Measurements from ENCODE around the gene CDK11B.
"Not testable (repeated sequence)": the region's sequence is repeated elsewhere in the genome, so short reads cannot be mapped to it uniquely, and the experiment has no call there.

Gene CDK11B

GRCh38 chr1:1599935-1600860 is 58.6 kb downstream of the CDK11B start, which contains the start of gene FNDC10:
TSS of gene FNDC10 (minus strand) at chr1:1600135. CDS start at chr1:1600015, 120 bp downstream.
- DNase-seq (ENCODE audit: low read depth in 2 of 2) = no peak

- DNase-seq (ENCODE audit: low read depth in 2 of 2) = no peak
Observed at GRCh38 chr1:1599030-1599934, 59.5 kb downstream of the CDK11B start.

GRCh38 chr1:1598720-1599029 is 60.1 kb downstream of the CDK11B start:
- no peak for DNase-seq (ENCODE audit: low read depth in 2 of 2)

GRCh38 chr1:1598051-1598719 is 60.6 kb downstream of the CDK11B start:
- no peak for DNase-seq (ENCODE audit: low read depth in 2 of 2)

GRCh38 chr1:1597275-1597930 is 61.4 kb downstream of the CDK11B start:
- no peak for DNase-seq (ENCODE audit: low read depth in 2 of 2)

- no peak for DNase-seq (ENCODE audit: low read depth in 2 of 2)
Observed at GRCh38 chr1:1596493-1597274, 62.1 kb downstream of the CDK11B start.

GRCh38 chr1:1595341-1595740 is 63.5 kb downstream of the CDK11B start:
- not testable (repeated sequence) for DNase-seq (ENCODE audit: low read depth in 2 of 2)

- no peak for DNase-seq (ENCODE audit: low read depth in 2 of 2)
Observed at GRCh38 chr1:1594602-1595260, 64.1 kb downstream of the CDK11B start.

GRCh38 chr1:1593834-1594601 is 64.8 kb downstream of the CDK11B start:
- no peak for DNase-seq (ENCODE audit: low read depth in 2 of 2)

GRCh38 chr1:1591452-1591851 is 67.4 kb downstream of the CDK11B start:
- DNase-seq (ENCODE audit: low read depth in 2 of 2) = no peak
